ENCODE data around the gene ADGRD1. TPM values are rescaled to one million over a fixed set of nuclear protein-coding genes. Genes with fewer than 3 reads are reported as not detected.

The ADGRD1 gene
- total RNA-seq, 1 donor from 2014 or later, result 4.0 TPM

DNA sequence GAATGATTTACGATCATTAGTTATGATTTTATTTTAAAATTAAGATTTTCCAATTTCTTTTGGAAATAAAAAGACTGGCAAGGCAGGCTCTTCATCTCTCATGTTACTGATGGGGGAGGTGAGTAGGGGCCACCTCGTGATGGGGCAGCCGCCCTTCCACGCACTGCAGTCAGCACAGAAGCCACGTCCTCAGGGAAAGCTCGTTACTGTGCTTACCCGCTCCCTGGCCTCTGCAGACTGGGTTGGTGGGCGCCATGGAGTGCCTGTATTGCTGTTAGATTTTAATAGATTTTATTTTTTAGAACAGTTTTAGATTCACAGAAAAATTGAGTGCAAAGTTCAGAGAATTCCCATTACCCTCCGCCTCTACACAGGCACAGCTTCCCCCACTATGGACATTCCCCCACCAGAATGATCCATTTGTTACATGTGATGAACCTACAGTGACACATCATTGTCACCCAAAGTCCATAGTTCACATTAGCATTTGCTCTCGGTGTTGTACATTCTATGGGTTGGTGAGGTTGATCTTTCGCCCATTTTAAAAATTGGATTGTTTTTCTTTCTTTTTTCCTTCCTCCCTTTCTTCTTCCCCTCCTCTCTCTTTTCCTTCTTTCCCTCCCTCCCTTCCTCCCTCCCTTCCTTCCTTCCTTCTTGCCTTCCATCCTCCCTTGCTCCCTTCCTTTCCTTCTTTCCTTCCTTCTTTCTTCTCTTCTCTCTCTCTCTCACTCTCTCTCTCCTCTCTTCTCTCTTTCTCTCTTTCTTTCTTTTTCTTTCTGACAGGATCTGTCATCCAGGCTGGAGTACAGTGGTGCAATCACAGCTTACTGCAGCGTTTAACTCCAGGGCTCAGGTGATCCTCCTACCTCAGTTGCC, 30.7 kb downstream of the ADGRD1 start:
- Mint-ChIP-seq H3K4me3 (ENCODE audit: low read depth) (no peak overlapping the region), H3K9me3 (ENCODE audit: low read depth) (no peaks in the 10 kb centered on the region)

DNA sequence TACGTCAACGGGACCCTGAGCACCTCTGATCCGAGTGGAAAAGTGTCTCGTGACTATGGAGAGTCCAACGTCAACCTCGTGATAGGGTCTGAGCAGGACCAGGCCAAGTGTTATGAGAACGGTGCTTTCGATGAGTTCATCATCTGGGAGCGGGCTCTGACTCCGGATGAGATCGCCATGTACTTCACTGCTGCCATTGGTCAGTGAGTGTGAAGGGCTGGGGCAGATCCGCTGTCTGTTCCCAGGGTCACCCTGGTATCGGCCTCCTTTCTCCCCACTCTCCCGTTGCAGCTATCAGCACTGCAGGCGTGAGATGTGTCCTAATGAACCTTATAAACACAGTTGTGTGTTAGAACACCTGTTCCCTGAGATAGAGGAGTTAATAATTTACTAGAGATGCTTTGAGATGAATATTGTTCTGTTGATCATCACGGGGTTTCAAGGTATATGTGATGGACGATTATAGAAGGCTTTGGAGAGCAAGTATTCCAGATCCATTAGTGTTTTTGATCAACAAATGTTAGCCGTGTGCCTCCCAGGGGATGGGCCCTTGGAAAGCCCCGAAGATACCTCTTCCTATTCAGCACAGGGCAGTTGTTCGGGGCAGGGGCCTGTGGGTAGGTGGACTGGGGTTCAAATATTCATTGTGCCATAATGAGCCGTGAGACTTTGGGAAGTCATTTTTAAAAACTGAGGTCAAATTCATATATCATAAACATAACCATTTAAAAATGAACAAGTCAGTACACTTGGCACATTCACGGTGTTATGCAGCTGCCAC, 33.6 kb downstream of the ADGRD1 start:
- DNase-seq (ENCODE audit: low spot score, unreplicated experiment), result no peak
- TF ChIP-seq, protein P1, sequence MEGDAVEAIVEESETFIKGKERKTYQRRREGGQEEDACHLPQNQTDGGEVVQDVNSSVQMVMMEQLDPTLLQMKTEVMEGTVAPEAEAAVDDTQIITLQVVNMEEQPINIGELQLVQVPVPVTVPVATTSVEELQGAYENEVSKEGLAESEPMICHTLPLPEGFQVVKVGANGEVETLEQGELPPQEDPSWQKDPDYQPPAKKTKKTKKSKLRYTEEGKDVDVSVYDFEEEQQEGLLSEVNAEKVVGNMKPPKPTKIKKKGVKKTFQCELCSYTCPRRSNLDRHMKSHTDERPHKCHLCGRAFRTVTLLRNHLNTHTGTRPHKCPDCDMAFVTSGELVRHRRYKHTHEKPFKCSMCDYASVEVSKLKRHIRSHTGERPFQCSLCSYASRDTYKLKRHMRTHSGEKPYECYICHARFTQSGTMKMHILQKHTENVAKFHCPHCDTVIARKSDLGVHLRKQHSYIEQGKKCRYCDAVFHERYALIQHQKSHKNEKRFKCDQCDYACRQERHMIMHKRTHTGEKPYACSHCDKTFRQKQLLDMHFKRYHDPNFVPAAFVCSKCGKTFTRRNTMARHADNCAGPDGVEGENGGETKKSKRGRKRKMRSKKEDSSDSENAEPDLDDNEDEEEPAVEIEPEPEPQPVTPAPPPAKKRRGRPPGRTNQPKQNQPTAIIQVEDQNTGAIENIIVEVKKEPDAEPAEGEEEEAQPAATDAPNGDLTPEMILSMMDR (IDR thresholded peaks at IDR 0.05; ENCODE audit: unreplicated experiment), result no peak
- H3K4me3 Mint-ChIP-seq (ENCODE audit: low read depth), result no peak overlapping the region
- H3K27ac Mint-ChIP-seq, result no peak overlapping the region
- peaks cover 6% of the 10 kb centered on the region for H3K27me3 Mint-ChIP-seq
- H3K4me1 Mint-ChIP-seq (ENCODE audit: low read depth), result peaks cover 18% of the 10 kb centered on the region
- H3K36me3 Mint-ChIP-seq (ENCODE audit: insufficient read depth), result no peaks in the 10 kb centered on the region
- H3K9me3 Mint-ChIP-seq (ENCODE audit: low read depth), result no peaks in the 10 kb centered on the region

More for the DNA sequence above, 30.7 kb downstream of the ADGRD1 start:
- Mint-ChIP-seq H3K27ac (no peak overlapping the region), H3K4me1 (ENCODE audit: low read depth) (peaks cover 20% of the 10 kb centered on the region), H3K27me3 (peaks cover 11% of the 10 kb centered on the region), H3K36me3 (ENCODE audit: insufficient read depth) (no peaks in the 10 kb centered on the region)
- TF ChIP-seq, protein P1 (IDR thresholded peaks at IDR 0.05; ENCODE audit: unreplicated experiment), result no peak
- no peak for DNase-seq (ENCODE audit: low spot score, unreplicated experiment)

DNA sequence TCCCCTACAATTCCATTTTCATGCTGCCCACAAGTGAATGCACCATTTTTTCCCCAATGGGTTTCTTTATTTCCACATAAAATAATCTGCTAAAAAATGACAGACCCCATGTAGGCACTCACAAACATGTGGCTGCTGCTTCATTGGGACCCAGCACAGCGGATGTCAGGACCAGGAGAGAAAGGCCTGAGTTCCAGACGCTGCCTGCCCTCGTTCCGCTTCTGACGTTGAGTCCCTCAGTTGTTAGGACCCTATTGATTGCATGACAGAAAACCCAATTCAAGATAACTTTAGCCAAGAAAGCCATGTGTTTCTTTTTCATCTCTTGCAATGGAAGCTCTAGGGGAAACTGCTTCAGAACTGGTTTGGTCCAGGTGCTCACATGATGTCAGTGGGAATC, 34.6 kb downstream of the ADGRD1 start:
- TF ChIP-seq, protein P1 (IDR thresholded peaks at IDR 0.05; ENCODE audit: unreplicated experiment), result no peak
- Mint-ChIP-seq H3K4me3 (ENCODE audit: low read depth) (no peak overlapping the region), H3K9me3 (ENCODE audit: low read depth) (no peaks in the 10 kb centered on the region), H3K36me3 (ENCODE audit: insufficient read depth) (no peaks in the 10 kb centered on the region), H3K4me1 (ENCODE audit: low read depth) (peaks cover 16% of the 10 kb centered on the region), H3K27me3 (peaks cover 3% of the 10 kb centered on the region), H3K27ac (no peak overlapping the region)
- no peak for DNase-seq (ENCODE audit: low spot score, unreplicated experiment)

DNA sequence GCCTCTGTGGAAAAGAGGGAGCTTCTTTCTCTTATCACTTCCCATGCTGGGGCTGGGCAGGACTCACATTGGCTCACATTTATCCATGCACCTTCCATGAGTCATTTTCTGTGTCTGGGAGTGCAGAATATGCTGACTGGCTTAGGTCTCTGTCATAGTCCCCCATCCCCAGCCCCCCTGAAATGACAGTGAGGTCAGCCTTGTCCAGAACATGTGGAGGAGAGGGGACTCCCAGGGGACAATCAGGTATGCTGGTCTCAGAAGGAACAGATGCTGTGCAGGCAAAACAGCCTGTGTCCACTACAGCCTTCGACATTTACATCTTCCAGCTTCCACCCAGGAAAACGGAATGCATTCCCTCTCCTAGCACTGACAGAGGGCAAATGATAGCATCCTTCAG, 35.0 kb downstream of the ADGRD1 start:
- Mint-ChIP-seq H3K36me3 (ENCODE audit: insufficient read depth) (no peaks in the 10 kb centered on the region), H3K4me1 (ENCODE audit: low read depth) (peaks cover 11% of the 10 kb centered on the region), H3K4me3 (ENCODE audit: low read depth) (no peak overlapping the region), H3K9me3 (ENCODE audit: low read depth) (no peaks in the 10 kb centered on the region), H3K27me3 (peaks cover 3% of the 10 kb centered on the region), H3K27ac (no peak overlapping the region)
- no peak for DNase-seq (ENCODE audit: low spot score, unreplicated experiment)
- TF ChIP-seq, protein P1 (IDR thresholded peaks at IDR 0.05; ENCODE audit: unreplicated experiment), result no peak

DNA sequence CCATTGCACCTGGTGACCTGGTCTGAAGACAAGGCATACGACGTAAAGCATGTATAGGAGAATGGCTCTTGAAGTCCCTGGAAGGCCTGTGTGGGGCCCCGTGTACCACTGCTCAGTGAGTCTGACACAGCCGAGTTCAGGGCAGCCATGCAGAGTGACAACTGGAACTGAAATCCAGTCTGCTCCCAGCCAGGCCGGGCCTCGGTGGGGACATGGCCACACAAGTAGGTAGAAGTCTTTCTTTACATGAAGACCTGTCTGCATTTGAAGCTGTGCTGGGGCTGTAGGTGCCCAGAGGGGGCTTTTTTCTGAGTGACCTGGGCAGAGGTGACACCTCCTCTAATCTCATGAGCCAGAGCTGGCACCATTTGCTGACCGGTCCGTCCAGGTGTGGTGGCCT, 35.7 kb downstream of the ADGRD1 start:
- Mint-ChIP-seq H3K27me3 (peaks cover 3% of the 10 kb centered on the region), H3K36me3 (ENCODE audit: insufficient read depth) (no peaks in the 10 kb centered on the region), H3K27ac (no peak overlapping the region), H3K9me3 (ENCODE audit: low read depth) (no peaks in the 10 kb centered on the region), H3K4me3 (ENCODE audit: low read depth) (no peak overlapping the region), H3K4me1 (ENCODE audit: low read depth) (peaks cover 9% of the 10 kb centered on the region)
- DNase-seq (ENCODE audit: low spot score, unreplicated experiment), result no peak
- TF ChIP-seq, protein P1 (IDR thresholded peaks at IDR 0.05; ENCODE audit: unreplicated experiment), result no peak
